GM15510 (cell line): ENCODE data around the gene ITPRIPL2.

Experiments used
- POLR2A ChIP-seq: IDR thresholded peaks from 3 replicates; pipeline ENCODE4 v1.6.1; 2011; ENCODE audit warnings: borderline replicate concordance; ENCODE audit not compliant: insufficient read length; ENCODE audit errors: extremely low read depth

Gene ITPRIPL2

DNA sequence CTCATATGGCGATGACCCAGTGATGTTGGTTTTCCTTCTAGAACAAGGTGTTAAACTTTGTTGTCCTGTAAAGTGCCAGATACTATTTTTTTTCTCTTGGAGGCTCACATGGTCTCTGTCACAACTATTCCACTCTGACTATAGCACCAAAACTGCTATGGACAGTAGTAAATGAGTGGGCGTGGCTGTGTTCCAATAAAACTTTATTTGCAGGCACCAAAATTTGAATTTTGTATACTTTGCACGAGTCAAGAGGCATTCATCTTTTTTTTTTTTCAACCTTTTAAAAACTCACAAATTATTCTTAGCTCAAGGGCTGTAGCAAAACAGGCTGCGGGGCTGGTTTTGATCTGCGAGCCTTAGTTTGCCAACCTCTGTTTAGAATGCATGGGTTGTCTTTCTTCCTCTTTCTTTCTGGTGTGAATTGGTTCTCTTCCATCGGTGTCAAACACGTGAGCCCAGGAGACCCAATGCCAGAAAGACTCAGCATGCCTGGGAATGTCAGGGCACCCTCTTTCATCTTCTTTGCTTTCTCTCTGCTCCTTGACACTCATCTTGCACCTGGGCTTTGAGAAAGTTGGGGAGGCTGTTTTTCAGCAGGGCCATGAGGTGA, 56.4 kb downstream of the ITPRIPL2 start:
- no peak for TF ChIP-seq POLR2A
